HG03378 (cell line): Measurements from ENCODE around the gene MAMDC4.
"Not testable (repeated sequence)": the region's sequence is repeated elsewhere in the genome, so short reads cannot be mapped to it uniquely, and the experiment has no call there.

Experiments
- ATAC-seq: cut with Tn5 transposase; IDR thresholded peaks from one replicate; pipeline ENCODE4 v1.9.1; 2021; ENCODE audit warnings: mild to moderate bottlenecking, moderate library complexity; ENCODE audit not compliant: unreplicated experiment

MAMDC4 gene

GRCh38 chr9:136824496-136825225, 27.5 kb upstream of the MAMDC4 start:
- ATAC-seq: no peak

GRCh38 chr9:136825295-136826187, 26.6 kb upstream of the MAMDC4 start:
- ATAC-seq: no peak

- no peak for ATAC-seq
Observed at GRCh38 chr9:136826188-136826541, 26.0 kb upstream of the MAMDC4 start.

DNA sequence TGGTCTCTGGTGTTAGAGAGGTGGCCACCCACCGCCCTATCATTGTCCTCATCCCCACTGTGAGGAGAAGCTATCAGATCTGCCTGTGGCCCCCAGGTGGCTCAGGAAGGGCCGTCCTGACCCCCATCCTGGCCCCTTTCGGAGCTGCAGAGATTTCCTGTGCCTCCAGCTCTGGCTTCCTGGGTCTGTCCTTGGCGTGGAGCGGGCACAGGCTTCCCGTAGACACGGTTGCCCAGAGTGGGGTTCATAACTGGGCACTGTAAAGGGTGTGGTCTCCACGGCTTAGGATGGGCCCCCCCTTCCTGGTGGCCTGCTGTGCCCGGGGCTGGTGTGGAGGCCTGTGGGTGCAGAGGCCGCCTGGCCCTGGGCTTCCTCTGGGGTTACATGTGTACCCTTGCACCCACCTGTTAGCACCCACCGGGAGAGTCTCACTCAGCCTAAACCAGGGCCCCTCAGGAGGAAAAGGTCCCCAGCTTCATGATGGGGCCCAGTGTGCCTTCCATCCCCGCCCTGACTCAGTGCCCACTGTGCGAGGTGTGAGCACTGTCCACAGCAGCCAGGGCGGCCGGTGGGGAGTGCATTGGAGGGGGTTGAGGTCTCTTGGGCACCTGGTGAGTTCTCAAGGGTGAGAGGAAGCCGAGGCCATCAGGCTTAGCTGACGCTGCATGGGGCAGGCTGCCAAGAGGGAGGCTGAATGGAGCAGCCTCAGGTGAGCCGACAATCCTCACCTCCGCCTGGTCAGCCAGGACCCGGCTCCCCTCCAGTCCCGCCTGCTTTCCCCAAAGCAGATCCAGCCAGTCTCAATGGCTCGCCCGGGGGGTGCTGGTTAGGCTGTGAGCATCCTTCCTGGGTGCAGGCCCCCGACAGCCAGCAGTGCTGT, 25.2 kb upstream of the MAMDC4 start:
- ATAC-seq: no peak

- no peak for ATAC-seq
Observed at GRCh38 chr9:136827794-136828473, 24.2 kb upstream of the MAMDC4 start.

DNA sequence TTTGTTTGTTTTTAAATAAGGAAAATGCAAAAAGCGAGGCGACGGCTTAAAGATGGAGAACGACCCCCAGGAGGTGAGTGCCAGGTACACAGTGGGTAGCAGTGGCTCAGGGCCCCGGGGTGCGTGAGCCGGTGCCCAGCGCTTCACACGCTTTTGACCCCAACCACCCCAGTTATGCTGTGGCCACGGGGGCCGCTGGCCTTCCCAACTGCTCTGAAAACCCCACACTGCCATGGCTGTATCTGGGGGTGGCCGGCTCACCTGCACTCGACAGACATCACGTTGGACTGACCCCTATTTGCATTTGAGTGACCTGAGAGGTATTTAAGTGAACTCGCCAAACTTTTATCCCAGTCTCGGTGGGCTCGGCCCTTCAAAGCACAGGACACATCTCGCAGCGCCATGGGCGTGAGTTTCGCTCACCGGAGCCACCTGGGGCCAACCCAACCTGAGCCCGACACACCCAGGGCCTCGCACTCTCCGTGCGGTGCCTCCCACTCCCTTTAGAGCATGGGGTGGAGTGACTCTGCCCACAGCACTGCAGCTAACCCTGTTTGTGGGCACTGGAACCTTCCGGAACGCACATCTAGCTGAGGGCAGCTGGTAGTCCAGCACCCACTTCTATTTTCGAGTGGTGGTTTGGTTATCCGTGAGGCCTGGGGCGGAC, 23.5 kb upstream of the MAMDC4 start:
- ATAC-seq: no peak

DNA sequence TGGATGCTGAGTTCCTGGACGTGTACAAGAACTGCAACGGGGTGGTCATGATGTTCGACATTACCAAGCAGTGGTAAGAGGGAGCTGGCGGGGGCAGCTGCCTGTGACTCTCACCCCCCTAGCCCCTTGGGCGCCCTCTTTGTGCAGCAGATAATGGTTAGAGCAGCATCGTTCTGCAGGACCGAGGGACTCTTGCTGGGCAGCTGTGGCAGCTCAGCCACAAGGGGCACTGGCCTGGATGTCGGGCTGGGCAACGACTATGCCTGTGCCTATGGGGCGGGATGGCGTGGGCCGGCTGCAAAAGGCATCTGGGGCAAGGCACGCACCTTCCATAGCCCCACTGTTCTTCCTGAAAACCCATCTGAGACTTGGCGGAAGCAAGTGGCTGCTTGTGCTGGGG, 22.7 kb upstream of the MAMDC4 start:
- ATAC-seq: no peak

- ATAC-seq: no peak
Observed at GRCh38 chr9:136829981-136830885, 21.9 kb upstream of the MAMDC4 start.

DNA sequence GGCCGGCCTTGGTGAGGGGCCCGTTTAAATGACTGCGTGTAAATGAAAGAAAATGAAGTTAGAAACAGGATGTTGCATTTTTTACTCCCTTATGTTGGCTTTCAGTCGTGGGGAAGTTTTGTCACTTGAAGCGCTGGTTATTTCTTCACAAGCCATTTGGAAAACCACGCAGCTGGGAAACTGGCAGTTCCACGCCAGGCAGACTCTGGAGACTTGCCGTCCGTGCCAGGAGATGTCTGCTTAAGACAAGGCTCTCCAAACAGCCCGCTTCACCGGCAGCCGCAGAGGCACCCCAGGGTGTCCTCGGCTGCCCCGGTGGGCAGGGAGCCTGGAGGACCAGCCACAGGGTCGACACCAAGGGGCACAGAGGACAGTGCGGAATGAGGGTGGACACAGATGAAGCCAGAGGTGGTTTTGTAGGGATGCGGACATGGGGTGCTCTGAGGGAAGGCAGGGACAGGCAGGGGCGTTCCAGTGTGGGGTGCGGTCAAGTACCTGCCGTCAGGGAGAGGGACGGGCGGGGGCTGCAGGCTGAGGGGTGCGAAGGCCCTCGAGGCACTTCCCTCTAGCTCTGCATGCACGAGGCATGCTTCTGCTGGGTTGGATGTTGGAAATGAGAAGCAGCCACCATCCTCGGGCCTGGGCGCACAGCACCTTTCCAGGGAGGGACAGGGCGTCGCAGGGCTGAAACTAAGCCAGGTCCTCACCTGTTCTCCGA, 21.0 kb upstream of the MAMDC4 start:
- ATAC-seq: no peak

- ATAC-seq: no peak
Observed at GRCh38 chr9:136831720-136832104, 20.4 kb upstream of the MAMDC4 start.

- ATAC-seq: no peak
Observed at GRCh38 chr9:136832581-136832980, 19.6 kb upstream of the MAMDC4 start.

GRCh38 chr9:136833381-136834048, 18.6 kb upstream of the MAMDC4 start:
- not testable (repeated sequence) for ATAC-seq

GRCh38 chr9:136835162-136835931, 16.8 kb upstream of the MAMDC4 start:
- no peak for ATAC-seq

DNA sequence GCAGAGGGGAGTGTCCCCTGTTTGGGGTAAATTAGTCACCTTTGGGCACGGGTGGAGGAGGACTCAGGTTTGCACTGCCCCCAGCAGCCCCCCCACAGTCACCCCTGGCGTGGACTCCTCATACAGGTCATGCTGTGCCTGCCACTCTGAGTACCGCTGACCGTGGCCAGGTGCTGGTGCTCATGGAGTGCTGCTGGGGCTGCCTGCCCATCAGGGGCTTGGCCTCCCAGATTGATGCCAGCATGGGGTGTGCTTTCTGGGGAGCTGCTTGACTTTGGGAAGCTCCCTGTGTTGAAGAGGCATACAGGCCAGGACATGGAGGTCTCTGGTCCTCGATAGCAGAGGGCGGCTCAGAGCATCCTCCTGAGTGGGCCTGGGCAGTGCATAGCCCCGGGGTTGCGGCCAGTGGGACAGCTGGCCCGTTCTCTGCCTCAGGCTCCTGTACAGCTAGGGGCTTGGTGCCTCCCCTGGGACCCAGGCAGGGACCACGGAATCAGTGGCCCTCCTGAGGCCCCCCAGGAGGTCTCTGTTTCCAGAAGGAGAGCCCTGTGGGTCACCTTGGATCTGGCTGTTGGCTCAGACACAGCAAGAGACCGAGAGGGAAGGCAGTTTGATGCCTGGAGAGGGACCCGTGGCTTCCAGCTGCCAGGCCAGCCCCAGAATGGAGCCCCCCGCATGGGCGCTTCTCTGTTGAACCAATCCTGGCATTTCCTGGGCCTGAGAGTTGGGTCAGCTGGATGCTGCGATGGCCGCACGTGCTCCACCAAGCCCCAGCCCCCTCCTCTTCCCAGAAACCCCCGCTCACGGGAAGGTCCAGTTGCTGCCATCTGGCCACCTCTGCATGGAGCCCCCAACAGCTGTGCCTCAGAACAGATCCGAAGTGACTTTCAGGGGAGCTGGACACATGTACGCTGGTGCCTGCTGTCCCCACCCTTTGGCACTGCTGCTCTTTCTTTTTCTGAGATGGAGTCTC, 15.9 kb upstream of the MAMDC4 start:
- no peak for ATAC-seq

DNA sequence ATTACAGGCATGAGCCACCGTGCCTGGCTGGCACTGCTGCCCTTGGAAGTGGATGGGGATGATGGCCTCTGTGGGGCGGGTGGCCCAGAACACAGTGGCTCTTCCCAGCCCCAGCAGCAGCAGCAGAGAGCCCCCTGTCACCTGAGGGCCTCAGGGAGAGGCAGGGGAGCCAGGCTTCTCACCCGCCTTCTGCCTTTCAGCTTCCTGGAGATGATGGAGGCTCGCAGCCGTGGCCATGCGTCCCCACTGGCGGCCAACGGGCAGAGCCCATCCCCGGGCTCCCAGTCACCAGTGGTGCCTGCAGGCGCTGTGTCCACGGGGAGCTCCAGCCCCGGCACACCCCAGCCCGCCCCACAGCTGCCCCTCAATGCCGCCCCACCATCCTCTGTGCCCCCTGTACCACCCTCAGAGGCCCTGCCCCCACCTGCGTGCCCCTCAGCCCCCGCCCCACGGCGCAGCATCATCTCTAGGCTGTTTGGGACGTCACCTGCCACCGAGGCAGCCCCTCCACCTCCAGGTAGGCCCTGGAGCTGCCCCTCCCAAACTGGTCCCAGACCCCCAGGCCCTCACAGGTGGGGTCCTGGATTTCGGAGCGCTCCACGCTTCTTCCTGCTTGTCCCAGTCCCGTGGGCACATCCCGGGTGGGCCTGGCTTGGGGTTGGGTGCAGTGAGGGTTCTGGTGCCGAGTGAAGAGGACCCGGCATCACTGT, 14.8 kb upstream of the MAMDC4 start:
- ATAC-seq: no peak
